GM21423 (cell line): ENCODE measurements around the gene NAA40.

Experiments used
- ATAC-seq: cut with Tn5 transposase; IDR thresholded peaks from one replicate; pipeline ENCODE4 v1.9.1; 2021; ENCODE audit warnings: mild to moderate bottlenecking, moderate library complexity; ENCODE audit not compliant: unreplicated experiment

Gene NAA40

DNA sequence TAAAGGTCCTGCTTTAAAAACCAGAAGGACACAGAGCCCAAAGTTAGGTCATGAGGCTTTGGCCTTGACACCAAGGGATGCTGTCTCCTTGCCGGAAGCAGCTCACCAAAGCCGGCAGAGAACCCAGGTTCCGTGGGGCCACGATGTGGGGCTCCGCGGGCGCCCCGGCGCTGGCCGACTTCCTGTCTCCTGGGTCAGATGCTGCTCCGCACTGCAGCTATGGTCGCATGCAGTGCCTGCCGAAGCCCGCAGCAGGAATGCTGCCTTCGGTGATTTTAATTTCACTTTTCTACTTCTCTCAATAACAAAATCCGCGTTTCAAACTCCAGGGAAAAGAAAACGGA is 47.0 kb downstream of the NAA40 start:
- peak; percentile 44 for ATAC-seq

DNA sequence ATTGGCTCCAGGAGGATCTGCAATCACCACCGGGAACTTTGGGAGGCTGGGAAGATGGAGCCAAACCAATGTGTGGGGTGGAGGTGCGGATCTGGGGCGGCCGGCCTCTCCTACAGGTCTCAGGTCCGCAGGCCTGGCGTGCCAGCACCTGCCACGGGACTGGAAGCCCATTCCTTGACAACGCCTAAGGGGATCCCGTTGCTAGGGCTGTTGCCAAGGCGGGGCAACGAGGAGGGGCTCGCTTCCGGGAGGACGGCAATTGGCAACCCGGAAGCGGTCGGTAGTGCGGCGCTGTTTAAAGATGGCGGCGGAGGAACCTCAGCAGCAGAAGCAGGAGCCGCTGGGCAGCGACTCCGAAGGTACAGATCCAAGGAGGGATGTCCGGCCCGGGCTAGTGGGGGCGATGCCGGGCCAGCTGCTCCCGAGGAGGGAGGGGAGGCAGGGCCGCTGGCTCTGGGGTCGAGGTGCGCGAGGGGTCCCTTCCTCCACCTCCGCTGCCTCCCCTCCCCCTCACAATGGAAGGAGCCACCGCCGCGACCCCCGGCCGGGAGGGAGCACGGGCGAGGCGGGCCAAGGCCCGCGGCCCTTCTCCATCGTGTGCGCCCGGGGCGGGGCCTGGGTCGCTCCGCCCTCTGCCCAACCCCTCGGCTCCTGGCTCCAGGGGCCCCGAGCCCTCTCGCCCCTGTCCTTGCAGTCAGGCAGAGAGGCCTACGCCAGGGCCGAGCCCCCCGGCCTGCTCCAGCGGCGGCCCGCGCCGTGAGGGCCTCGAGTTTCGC is 47.5 kb downstream of the NAA40 start, which contains the start of gene OTUB1:
TSS of gene OTUB1 (plus strand) at position 283 of the 776 bp plus-strand sequence. CDS start at position 302, 19 bp downstream.
- peak; percentile 75 for ATAC-seq

DNA sequence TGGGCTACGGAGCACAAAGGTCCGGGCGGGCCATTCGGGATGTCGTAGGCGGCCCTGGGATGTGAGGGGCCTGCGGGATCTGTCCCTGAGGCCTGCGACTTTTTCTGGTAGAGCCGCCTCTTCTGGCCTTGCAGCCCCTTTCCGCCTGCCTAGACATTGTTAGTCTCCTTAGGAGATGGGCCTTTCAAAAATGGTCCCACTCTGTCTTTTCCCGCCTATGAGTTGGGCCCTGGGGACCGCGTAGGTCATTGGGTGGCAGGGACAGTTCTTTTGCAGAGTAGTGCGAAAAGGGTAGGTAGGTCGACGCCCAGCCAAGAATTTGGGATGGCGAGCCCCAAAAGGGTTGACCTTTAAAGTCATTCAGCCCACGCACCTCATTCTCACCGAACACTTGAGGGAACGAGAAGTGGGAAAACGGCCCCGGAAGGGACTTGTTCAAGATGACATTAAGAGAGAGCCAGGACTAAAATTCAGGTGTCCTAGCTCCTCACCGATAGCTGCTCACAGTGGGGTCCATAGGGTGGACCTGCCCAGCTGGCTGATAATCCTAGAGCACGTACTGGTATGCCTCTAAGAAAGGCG is 48.2 kb downstream of the NAA40 start:
- no peak for ATAC-seq

DNA sequence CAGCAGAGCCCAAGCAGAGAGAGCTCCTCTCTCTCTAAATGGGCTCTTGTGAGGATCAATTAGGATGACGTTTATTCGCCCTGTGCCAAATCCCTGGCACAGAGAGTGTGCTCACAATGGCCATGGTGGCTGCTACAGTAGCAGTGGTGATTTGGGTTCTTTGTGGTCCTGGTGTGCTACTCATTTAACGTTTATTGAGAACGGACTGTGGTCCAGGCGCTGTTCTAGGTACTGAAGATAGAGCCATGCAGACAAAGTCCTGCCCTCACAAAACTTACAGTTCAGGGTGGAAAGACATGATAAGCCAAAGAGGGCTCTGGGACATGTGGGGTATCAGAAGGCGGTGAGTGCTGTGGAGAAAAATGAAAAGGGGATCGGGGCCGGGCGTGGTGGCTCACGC is 52.8 kb downstream of the NAA40 start:
- ATAC-seq = no peak

GRCh38 chr11:63993100-63993499 is 54.3 kb downstream of the NAA40 start:
- no peak for ATAC-seq

DNA sequence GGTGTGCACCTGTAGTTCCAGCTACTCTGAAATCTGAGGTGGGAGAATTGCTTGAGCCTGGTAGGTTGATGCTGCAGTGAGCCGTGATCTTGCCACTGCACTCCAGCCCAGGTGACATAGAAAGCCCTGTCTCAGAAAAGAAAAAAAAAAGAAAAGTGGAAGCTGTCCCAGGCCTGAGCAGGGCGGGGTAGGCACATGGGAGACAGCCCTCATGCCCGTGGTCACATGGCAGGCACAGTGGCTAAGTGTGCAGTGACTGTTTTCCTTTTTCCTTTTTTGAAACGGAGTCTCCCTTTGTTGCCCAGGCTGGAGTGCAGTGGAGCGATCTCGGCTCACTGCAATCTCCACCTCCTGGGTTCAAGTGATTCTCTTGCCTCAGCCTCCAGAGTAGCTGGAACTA is 55.2 kb downstream of the NAA40 start:
- no peak for ATAC-seq

- no peak for ATAC-seq
Measured at GRCh38 chr11:63996512-63996911, 57.7 kb downstream of the NAA40 start.

- no peak for ATAC-seq
Measured at GRCh38 chr11:63997104-63997700, 58.4 kb downstream of the NAA40 start.

GRCh38 chr11:63997801-63998337 is 59.1 kb downstream of the NAA40 start:
- no peak for ATAC-seq

- ATAC-seq = no peak
Measured at GRCh38 chr11:63998558-63999348, 60.0 kb downstream of the NAA40 start.

GRCh38 chr11:63999349-64000025 is 60.7 kb downstream of the NAA40 start:
- ATAC-seq = no peak

DNA sequence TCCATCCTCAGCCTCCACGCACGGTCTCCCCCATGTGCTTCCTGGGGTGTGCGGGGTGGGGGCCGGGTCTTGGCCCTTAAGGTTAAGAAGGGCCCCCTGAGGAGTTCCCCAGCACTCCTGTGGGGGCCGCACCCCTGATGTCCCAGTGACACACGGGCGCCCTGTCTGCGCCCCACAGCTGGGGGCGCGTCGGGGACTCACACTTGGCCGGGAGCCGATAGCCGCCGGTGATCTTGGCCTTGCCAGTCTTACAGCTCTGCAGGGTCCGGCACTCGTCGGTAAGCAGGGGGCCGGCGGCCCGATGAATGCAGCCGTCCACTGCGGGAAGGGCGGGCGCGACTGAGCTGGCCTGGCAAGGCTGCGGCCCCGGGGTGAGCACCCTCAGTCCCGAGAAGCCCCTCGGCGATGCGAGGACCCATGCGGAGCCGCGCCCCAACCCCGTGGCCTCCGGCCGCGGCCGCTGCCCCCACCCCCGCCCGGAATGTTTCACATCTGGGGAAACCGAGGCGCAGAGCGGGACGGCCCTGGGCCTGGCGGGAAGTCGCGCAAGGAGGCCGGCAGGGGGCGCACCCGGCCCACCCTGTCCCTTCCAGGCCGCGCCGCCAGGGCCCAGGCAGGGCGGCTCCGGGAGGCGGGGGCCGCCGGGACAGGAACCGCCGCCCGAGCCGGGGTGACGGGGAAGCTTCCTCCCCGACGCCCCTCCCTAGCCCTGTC is 61.4 kb downstream of the NAA40 start:
- ATAC-seq = peak; percentile 53

DNA sequence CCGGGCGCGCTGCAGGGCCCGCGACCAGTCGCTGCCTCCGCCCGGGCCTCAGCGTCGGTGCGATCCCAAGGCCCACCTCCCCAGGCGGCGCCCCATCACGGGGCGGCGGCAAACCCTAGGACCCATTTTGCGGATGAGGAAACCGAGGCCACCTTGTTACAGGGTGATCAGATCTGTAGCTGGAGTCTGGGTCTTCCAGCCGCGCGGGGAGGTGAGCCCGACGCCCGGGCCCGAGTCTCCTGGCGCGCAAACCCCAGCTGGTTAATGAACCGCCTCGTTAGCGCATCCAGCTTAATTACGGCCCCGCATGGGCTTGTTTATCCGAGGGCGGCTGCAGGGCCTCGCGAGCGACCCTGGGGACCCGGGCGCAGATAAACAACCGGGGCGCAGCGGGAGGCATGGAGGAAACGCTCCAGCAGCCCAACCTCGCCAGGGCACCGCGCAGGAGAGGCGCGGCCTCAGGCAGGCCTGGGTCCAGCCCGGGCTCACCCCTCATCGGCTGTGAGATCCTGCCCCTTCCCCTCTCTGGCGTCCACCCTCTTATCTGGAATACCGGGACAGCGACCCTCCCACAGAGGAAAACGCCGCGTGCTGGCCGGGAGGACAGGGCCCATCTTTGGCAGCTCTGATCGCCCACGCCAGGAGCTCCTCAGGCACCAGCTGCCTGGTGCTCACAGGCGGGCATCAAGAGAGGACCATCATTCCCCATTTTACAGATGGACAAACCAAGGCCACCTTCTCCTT is 62.1 kb downstream of the NAA40 start:
- ATAC-seq = no peak

DNA sequence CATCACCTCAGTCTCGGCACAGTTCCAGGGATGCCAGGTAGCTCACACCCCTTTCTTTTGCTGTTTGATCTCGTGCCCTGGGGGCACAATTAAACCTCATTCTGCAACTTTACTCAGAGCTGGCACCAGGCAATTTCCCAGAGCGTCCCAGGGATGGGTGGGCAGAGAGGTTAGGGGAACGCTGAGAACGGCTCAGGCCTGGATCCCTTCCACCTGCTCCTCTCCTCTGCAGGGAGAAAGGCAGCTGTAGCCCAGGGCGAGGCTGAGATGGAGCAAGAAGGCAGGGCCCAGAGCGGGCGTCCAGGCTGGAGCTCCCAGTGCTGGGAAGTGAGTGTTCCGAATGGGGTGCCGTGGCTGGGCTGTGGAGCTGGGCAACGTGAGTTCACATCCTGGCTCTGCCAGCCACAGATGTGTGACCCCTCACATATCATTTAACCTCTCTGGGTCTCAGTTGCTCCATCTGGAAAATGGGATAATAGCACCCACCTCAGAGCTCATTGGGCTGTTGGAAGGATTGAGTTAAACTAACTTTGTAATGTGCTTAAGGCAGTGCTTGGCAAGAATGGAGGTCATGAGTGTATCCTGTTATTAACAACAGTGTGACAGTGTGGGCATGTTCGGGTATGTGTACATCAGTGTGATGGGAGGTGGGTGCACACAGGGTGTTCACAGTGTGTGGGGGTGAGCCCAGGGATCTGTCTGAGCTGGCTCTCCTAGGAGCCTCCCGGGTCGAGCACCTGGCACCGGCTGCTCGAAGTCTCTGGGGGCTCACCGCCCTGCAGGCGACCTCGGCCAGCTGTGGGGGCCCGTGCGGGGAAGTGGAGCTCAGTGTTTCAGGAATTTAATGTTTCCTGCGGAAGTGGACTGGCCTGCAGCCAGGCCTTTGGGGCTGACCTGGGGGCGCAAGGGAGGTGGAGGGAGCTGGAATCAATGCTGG is 63.0 kb downstream of the NAA40 start:
- no peak for ATAC-seq

DNA sequence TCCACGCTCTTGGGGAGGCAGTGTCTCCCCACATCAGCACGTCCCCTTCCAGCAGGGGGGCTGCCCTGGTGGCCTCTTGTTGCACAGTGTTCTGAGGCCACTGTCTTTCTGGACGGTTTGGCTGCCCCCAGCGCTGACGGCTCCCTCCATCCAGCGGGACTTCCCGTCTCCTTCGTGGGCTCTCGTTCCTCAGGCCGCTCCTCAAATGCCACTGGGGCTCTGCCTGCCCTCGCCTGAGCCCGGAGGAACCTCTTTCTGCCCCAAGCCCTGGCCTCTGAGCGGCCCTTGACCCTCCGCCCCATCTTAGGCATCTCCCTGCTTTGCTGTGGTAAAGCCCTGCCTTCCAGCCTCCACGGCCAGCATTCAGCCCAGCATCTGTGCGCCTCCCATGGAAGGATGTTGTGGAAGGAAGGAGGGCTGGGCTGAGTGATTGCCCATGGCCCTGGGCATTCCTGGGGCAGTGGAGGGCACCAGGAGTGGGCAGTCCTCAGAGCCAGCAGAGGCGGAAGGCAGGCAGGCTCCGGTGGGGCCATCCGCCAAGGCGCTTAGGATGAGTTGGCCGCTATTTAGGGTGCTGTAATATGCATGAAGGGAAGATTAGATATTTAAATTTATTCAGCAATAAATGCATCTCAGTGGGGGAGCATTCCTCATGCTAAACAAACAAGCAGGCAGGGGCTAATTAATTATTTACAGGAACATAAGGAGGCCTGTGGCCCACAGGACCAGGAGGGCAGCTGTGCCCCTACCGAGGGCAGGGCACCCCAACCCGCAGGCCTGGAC is 65.2 kb downstream of the NAA40 start:
- no peak for ATAC-seq

DNA sequence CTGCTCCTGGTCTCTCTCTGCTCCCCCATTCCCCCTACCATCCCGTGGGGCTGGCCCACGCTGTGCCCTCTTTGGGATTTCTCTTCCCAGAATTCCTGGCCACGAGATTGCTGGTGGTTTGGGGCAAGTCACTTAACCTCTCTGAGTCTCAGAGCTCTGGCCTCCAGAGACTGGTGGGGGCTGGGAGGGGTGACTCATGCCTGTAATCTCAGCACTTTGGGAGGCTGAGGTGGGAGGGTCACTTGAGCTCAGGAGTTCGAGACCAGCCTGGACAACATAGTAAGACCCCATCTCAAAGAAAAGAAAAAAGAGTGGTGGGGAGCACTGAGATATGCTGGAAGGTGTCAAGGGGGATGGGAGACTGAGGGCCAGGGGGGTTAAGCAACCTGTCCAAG is 65.8 kb downstream of the NAA40 start:
- no peak for ATAC-seq

GRCh38 chr11:64005691-64006090 is 66.9 kb downstream of the NAA40 start:
- ATAC-seq = no peak
